ENCODE results near the gene AP1G2.

AP1G2 gene

DNA sequence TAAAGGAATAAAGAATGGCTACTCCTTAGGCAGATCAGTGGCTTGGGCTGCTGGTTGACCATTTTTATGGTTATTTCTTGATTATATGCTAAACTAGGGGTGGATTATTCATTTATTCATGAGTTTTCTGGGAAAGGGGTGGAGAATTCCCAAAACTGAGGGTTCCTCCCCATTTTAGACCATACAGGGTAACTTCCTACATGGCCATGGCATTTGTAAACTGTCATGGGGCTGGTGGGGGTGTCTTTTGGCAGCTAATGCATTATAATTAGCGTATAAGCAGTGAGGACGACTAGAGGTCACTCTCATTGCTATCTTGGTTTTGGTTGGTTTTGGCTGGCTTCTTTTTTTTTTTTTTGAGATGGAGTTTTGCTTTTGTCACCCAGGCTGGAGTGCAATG, 36.6 kb upstream of the AP1G2 start:
- TF ChIP-seq, protein P1, sequence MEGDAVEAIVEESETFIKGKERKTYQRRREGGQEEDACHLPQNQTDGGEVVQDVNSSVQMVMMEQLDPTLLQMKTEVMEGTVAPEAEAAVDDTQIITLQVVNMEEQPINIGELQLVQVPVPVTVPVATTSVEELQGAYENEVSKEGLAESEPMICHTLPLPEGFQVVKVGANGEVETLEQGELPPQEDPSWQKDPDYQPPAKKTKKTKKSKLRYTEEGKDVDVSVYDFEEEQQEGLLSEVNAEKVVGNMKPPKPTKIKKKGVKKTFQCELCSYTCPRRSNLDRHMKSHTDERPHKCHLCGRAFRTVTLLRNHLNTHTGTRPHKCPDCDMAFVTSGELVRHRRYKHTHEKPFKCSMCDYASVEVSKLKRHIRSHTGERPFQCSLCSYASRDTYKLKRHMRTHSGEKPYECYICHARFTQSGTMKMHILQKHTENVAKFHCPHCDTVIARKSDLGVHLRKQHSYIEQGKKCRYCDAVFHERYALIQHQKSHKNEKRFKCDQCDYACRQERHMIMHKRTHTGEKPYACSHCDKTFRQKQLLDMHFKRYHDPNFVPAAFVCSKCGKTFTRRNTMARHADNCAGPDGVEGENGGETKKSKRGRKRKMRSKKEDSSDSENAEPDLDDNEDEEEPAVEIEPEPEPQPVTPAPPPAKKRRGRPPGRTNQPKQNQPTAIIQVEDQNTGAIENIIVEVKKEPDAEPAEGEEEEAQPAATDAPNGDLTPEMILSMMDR (IDR thresholded peaks at IDR 0.05; ENCODE audit: low read depth, low read length), result no peak
- no peak for DNase-seq (ENCODE audit: low read depth in 2 of 2)

GRCh38 chr14:23603103-23603502, 35.5 kb upstream of the AP1G2 start:
- TF ChIP-seq, protein P1 (IDR thresholded peaks at IDR 0.05; ENCODE audit: low read depth, low read length), result no peak
- DNase-seq (ENCODE audit: low read depth in 2 of 2), result no peak
- no peak overlapping the region for H3K4me3 ChIP-seq (replicated peaks in 1 of 2; ENCODE audit: low read depth in 2 of 2, low read length in 2 of 2)

More for the DNA sequence above, 36.6 kb upstream of the AP1G2 start:
- H3K4me3 ChIP-seq (replicated peaks in 1 of 2; ENCODE audit: low read depth in 2 of 2, low read length in 2 of 2), result no peak overlapping the region

GRCh38 chr14:23602181-23603095, 34.8 kb upstream of the AP1G2 start:
- DNase-seq (ENCODE audit: low read depth in 2 of 2), result no peak
- TF ChIP-seq, protein P1 (IDR thresholded peaks at IDR 0.05; ENCODE audit: low read depth, low read length), result no peak
- H3K4me3 ChIP-seq (replicated peaks in 1 of 2; ENCODE audit: low read depth in 2 of 2, low read length in 2 of 2), result no peak overlapping the region

GRCh38 chr14:23601845-23602180, 34.2 kb upstream of the AP1G2 start:
- TF ChIP-seq, protein P1 (IDR thresholded peaks at IDR 0.05; ENCODE audit: low read depth, low read length), result no peak
- no peak overlapping the region for H3K4me3 ChIP-seq (replicated peaks in 1 of 2; ENCODE audit: low read depth in 2 of 2, low read length in 2 of 2)
- no peak for DNase-seq (ENCODE audit: low read depth in 2 of 2)

DNA sequence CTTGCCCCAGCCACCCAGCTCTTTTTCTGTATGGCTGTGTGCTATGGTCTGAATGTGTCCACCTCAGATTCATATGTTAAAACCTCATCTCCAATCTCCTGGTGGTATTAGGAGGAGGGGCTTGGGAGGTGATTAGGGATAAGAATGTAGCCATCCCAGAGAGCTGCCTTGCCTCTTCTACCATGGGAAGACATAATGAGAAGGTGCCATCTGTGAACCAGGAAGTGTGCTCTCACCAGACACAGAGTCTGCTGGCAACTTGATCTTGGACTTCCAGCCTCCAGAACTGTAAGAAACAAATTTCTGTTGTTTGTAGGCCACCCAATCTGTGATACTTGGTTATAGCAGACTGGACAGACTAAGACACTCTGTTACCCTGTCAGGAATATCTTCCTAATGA, 33.8 kb upstream of the AP1G2 start:
- DNase-seq (ENCODE audit: low read depth in 2 of 2), result no peak
- TF ChIP-seq, protein P1 (IDR thresholded peaks at IDR 0.05; ENCODE audit: low read depth, low read length), result no peak
- H3K4me3 ChIP-seq (replicated peaks in 1 of 2; ENCODE audit: low read depth in 2 of 2, low read length in 2 of 2), result no peak overlapping the region

GRCh38 chr14:23600806-23601205, 33.2 kb upstream of the AP1G2 start:
- TF ChIP-seq, protein P1 (IDR thresholded peaks at IDR 0.05; ENCODE audit: low read depth, low read length), result no peak
- DNase-seq (ENCODE audit: low read depth in 2 of 2), result no peak
- H3K4me3 ChIP-seq (replicated peaks in 1 of 2; ENCODE audit: low read depth in 2 of 2, low read length in 2 of 2), result no peak overlapping the region
